Colonic mucosa (tissue), 4 donors: ENCODE measurements around the gene CD79B. TPM values are rescaled to one million over a fixed set of nuclear protein-coding genes. Genes with fewer than 3 reads are reported as not detected.

ENCODE experiments used
- DNase-seq: peaks from one replicate; pipeline ENCODE4 v3.0.0-alpha.2; 2020
- H3K27ac ChIP-seq: fragments of 200-600 bp; one replicate; pipeline ENCODE4 v1.8.0; 2021
- H3K27me3 ChIP-seq: fragments of 200-600 bp; one replicate; pipeline ENCODE4 v1.8.0; 2021
- H3K36me3 ChIP-seq: fragments of 200-600 bp; one replicate; pipeline ENCODE4 v1.8.0; 2021
- H3K4me1 ChIP-seq: fragments of 200-600 bp; one replicate; pipeline ENCODE4 v1.8.0; 2021; ENCODE audit warnings: mild to moderate bottlenecking
- H3K4me3 ChIP-seq: fragments of 200-600 bp; one replicate; pipeline ENCODE4 v1.8.0; 2021
- H3K9ac ChIP-seq, 2 donors: one replicate each; pipeline ENCODE4 v1.7.0; 2013; ENCODE audit warnings: control low read depth in 2 of 2, low read depth in 2 of 2, low read length in 2 of 2
- H3K9me3 ChIP-seq: fragments of 200-600 bp; one replicate; pipeline ENCODE4 v1.8.0; 2021
- CTCF ChIP-seq: fragments of 200-600 bp; IDR thresholded peaks from one replicate; pipeline ENCODE4 v1.8.0; 2022; ENCODE audit warnings: antibody characterized with exemption, mild to moderate bottlenecking
- intact Hi-C: fragments of 100-400 bp; cut with DNase I; formaldehyde crosslinking; loops from one replicate; pipeline ENCODE4 v1.14.1; 2022
- total RNA-seq, 2 donors: library from RNA; stranded (reverse); fragmentation: NEBNext Ultra II Directional in 1 of 2; extraction: Animal tissue kit (Norgen Biotek cat#: 25700) in 1 of 2; gene quantifications; one replicate each; pipeline ENCODE4 v1.2.1, GENCODE V29; 2021
- donor health status: healthy.
- donor health status: DM: no; HTN: no; CAD: no.
- donor health status: DM: no; HTN: no; CAD: no.

CD79B gene
- total RNA-seq, 2 donors from 2014 or later, result 1.5 to 1.7 TPM

GRCh38 chr17:63960006-63960405 lies 27.9 kb upstream of the CD79B start:
- no peaks in the 10 kb centered on the region for H3K27me3 ChIP-seq
- no peaks in the 10 kb centered on the region for H3K36me3 ChIP-seq
- no peak overlapping the region for H3K9ac ChIP-seq
- H3K4me3 ChIP-seq, result no peak overlapping the region
- intact Hi-C loops, result no loop called here
- H3K4me1 ChIP-seq, result no peaks in the 10 kb centered on the region
- H3K9me3 ChIP-seq, result no peaks in the 10 kb centered on the region
- H3K27ac ChIP-seq, result no peak overlapping the region
- no peak for DNase-seq
- TF ChIP-seq CTCF, result no peak

GRCh38 chr17:63956296-63956920 lies 24.3 kb upstream of the CD79B start:
- Histone ChIP-seq H3K4me1 (no peaks in the 10 kb centered on the region), H3K9ac (no peak overlapping the region), H3K9me3 (no peaks in the 10 kb centered on the region), H3K27ac (no peak overlapping the region), H3K27me3 (no peaks in the 10 kb centered on the region), H3K4me3 (no peak overlapping the region), H3K36me3 (no peaks in the 10 kb centered on the region)
- no peak for DNase-seq
- intact Hi-C loops, result no loop called here
- no peak for TF ChIP-seq CTCF

DNA sequence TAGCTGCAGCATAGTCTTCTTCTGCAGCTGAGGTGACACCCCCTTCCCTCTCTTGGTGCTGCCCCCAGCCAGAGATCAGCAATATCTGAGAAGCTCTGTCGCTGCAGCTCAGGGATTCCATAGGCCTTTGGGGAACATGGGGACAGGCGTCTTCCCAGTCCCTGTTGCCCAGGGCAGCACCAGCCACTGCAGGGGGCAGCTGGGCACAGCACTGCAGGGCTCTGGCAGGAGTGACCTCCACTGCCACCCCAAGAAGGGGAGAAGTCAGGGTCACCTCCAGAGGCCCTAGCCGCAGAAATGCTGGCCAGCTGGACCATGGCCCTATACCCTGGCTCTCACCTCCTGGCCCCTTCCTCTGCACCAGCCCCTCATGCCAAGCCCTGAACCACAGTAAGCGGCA lies 23.7 kb upstream of the CD79B start:
- H3K27ac ChIP-seq, result no peak overlapping the region

GRCh38 chr17:63955232-63955631 lies 23.1 kb upstream of the CD79B start:
- intact Hi-C loops, result no loop called here
- no peak for DNase-seq
- Histone ChIP-seq H3K27ac (no peak overlapping the region), H3K27me3 (no peaks in the 10 kb centered on the region), H3K9ac (no peak overlapping the region), H3K4me1 (no peaks in the 10 kb centered on the region), H3K36me3 (no peaks in the 10 kb centered on the region), H3K9me3 (no peaks in the 10 kb centered on the region), H3K4me3 (no peak overlapping the region)
- TF ChIP-seq CTCF, result no peak

More for the DNA sequence above, 23.7 kb upstream of the CD79B start:
- Histone ChIP-seq H3K4me1 (no peaks in the 10 kb centered on the region), H3K4me3 (no peak overlapping the region), H3K9me3 (no peaks in the 10 kb centered on the region), H3K9ac (no peak overlapping the region), H3K27me3 (no peaks in the 10 kb centered on the region), H3K36me3 (no peaks in the 10 kb centered on the region)
- intact Hi-C loops, result no loop called here
- DNase-seq, result no peak
- no peak for TF ChIP-seq CTCF

- DNase-seq, result no peak
- no peak for TF ChIP-seq CTCF
Observed at GRCh38 chr17:63954402-63955063, 22.4 kb upstream of the CD79B start.

More at GRCh38 chr17:63954402-63955063, 22.4 kb upstream of the CD79B start:
- intact Hi-C loops, result no loop called here
- Histone ChIP-seq H3K36me3 (no peaks in the 10 kb centered on the region), H3K27me3 (no peaks in the 10 kb centered on the region), H3K4me3 (no peak overlapping the region), H3K9me3 (no peaks in the 10 kb centered on the region), H3K27ac (no peak overlapping the region), H3K9ac (no peak overlapping the region), H3K4me1 (no peaks in the 10 kb centered on the region)
